Measurements from ENCODE around the gene AGXT.
A peak's percentile ranks its signal among the peaks of the same experiment; 100 is the strongest.

AGXT gene

GRCh38 chr2:240912878-240913809 is 44.5 kb downstream of the AGXT start:
- Histone ChIP-seq H3K36me3 (ENCODE audit: control insufficient read depth, insufficient read depth, low read length) (no peaks in the 10 kb centered on the region), H3K27me3 (ENCODE audit: control insufficient read depth, insufficient read depth, low read length) (peaks cover 4% of the 10 kb centered on the region), H3K9me3 (ENCODE audit: control insufficient read depth, insufficient read depth, low read length) (no peaks in the 10 kb centered on the region), H3K4me3 (ENCODE audit: low read depth, low read length) (no peak overlapping the region), H3K9ac (ENCODE audit: low read depth, low read length) (no peak overlapping the region), H3K4me1 (ENCODE audit: control insufficient read depth, insufficient read depth, low read length) (no peaks in the 10 kb centered on the region)

GRCh38 chr2:240913810-240914644 is 45.4 kb downstream of the AGXT start:
- Histone ChIP-seq H3K36me3 (ENCODE audit: control insufficient read depth, insufficient read depth, low read length) (no peaks in the 10 kb centered on the region), H3K4me1 (ENCODE audit: control insufficient read depth, insufficient read depth, low read length) (no peaks in the 10 kb centered on the region), H3K9me3 (ENCODE audit: control insufficient read depth, insufficient read depth, low read length) (no peaks in the 10 kb centered on the region), H3K9ac (ENCODE audit: low read depth, low read length) (no peak overlapping the region), H3K4me3 (ENCODE audit: low read depth, low read length) (no peak overlapping the region), H3K27me3 (ENCODE audit: control insufficient read depth, insufficient read depth, low read length) (peaks cover 4% of the 10 kb centered on the region)

GRCh38 chr2:240914645-240915525 is 46.3 kb downstream of the AGXT start:
- peaks cover 4% of the 10 kb centered on the region for H3K27me3 ChIP-seq (ENCODE audit: control insufficient read depth, insufficient read depth, low read length)
- no peaks in the 10 kb centered on the region for H3K9me3 ChIP-seq (ENCODE audit: control insufficient read depth, insufficient read depth, low read length)
- no peak overlapping the region for H3K9ac ChIP-seq (ENCODE audit: low read depth, low read length)
- no peak overlapping the region for H3K4me3 ChIP-seq (ENCODE audit: low read depth, low read length)
- H3K36me3 ChIP-seq (ENCODE audit: control insufficient read depth, insufficient read depth, low read length) = no peaks in the 10 kb centered on the region
- H3K4me1 ChIP-seq (ENCODE audit: control insufficient read depth, insufficient read depth, low read length) = no peaks in the 10 kb centered on the region

GRCh38 chr2:240915526-240916341 is 47.1 kb downstream of the AGXT start:
- Histone ChIP-seq H3K4me1 (ENCODE audit: control insufficient read depth, insufficient read depth, low read length) (no peaks in the 10 kb centered on the region), H3K9me3 (ENCODE audit: control insufficient read depth, insufficient read depth, low read length) (no peaks in the 10 kb centered on the region), H3K27me3 (ENCODE audit: control insufficient read depth, insufficient read depth, low read length) (peaks cover 4% of the 10 kb centered on the region), H3K9ac (ENCODE audit: low read depth, low read length) (no peak overlapping the region), H3K36me3 (ENCODE audit: control insufficient read depth, insufficient read depth, low read length) (no peaks in the 10 kb centered on the region), H3K4me3 (ENCODE audit: low read depth, low read length) (peak overlapping the region; percentile 37)

- no peaks in the 10 kb centered on the region for H3K4me1 ChIP-seq (ENCODE audit: control insufficient read depth, insufficient read depth, low read length)
- H3K9ac ChIP-seq (ENCODE audit: low read depth, low read length) = no peak overlapping the region
- H3K4me3 ChIP-seq (ENCODE audit: low read depth, low read length) = peak overlapping the region; percentile 30
- no peaks in the 10 kb centered on the region for H3K36me3 ChIP-seq (ENCODE audit: control insufficient read depth, insufficient read depth, low read length)
- no peaks in the 10 kb centered on the region for H3K9me3 ChIP-seq (ENCODE audit: control insufficient read depth, insufficient read depth, low read length)
- peaks cover 4% of the 10 kb centered on the region for H3K27me3 ChIP-seq (ENCODE audit: control insufficient read depth, insufficient read depth, low read length)
These were observed 48.0 kb downstream of the AGXT start for GRCh38 chr2:240916571-240917008.

- Histone ChIP-seq H3K36me3 (ENCODE audit: control insufficient read depth, insufficient read depth, low read length) (no peaks in the 10 kb centered on the region), H3K4me1 (ENCODE audit: control insufficient read depth, insufficient read depth, low read length) (no peaks in the 10 kb centered on the region), H3K4me3 (ENCODE audit: low read depth, low read length) (peak overlapping the region; percentile 30), H3K27me3 (ENCODE audit: control insufficient read depth, insufficient read depth, low read length) (peaks cover 4% of the 10 kb centered on the region), H3K9ac (ENCODE audit: low read depth, low read length) (no peak overlapping the region), H3K9me3 (ENCODE audit: control insufficient read depth, insufficient read depth, low read length) (no peaks in the 10 kb centered on the region)
These were observed 48.5 kb downstream of the AGXT start for GRCh38 chr2:240917009-240917683.

GRCh38 chr2:240917684-240918257 is 49.1 kb downstream of the AGXT start:
- no peak overlapping the region for H3K4me3 ChIP-seq (ENCODE audit: low read depth, low read length)
- peaks cover 4% of the 10 kb centered on the region for H3K27me3 ChIP-seq (ENCODE audit: control insufficient read depth, insufficient read depth, low read length)
- H3K9ac ChIP-seq (ENCODE audit: low read depth, low read length) = no peak overlapping the region
- no peaks in the 10 kb centered on the region for H3K36me3 ChIP-seq (ENCODE audit: control insufficient read depth, insufficient read depth, low read length)
- H3K9me3 ChIP-seq (ENCODE audit: control insufficient read depth, insufficient read depth, low read length) = no peaks in the 10 kb centered on the region
- H3K4me1 ChIP-seq (ENCODE audit: control insufficient read depth, insufficient read depth, low read length) = no peaks in the 10 kb centered on the region

GRCh38 chr2:240918258-240919091 is 49.9 kb downstream of the AGXT start:
- peaks cover 4% of the 10 kb centered on the region for H3K27me3 ChIP-seq (ENCODE audit: control insufficient read depth, insufficient read depth, low read length)
- H3K4me1 ChIP-seq (ENCODE audit: control insufficient read depth, insufficient read depth, low read length) = no peaks in the 10 kb centered on the region
- H3K36me3 ChIP-seq (ENCODE audit: control insufficient read depth, insufficient read depth, low read length) = no peaks in the 10 kb centered on the region
- H3K4me3 ChIP-seq (ENCODE audit: low read depth, low read length) = no peak overlapping the region
- H3K9me3 ChIP-seq (ENCODE audit: control insufficient read depth, insufficient read depth, low read length) = no peaks in the 10 kb centered on the region
- H3K9ac ChIP-seq (ENCODE audit: low read depth, low read length) = no peak overlapping the region

GRCh38 chr2:240919161-240919781 is 50.6 kb downstream of the AGXT start:
- no peak overlapping the region for H3K4me3 ChIP-seq (ENCODE audit: low read depth, low read length)
- H3K4me1 ChIP-seq (ENCODE audit: control insufficient read depth, insufficient read depth, low read length) = no peaks in the 10 kb centered on the region
- H3K9me3 ChIP-seq (ENCODE audit: control insufficient read depth, insufficient read depth, low read length) = no peaks in the 10 kb centered on the region
- H3K27me3 ChIP-seq (ENCODE audit: control insufficient read depth, insufficient read depth, low read length) = peaks cover 4% of the 10 kb centered on the region
- H3K9ac ChIP-seq (ENCODE audit: low read depth, low read length) = no peak overlapping the region
- no peaks in the 10 kb centered on the region for H3K36me3 ChIP-seq (ENCODE audit: control insufficient read depth, insufficient read depth, low read length)

All from iPS-15b (cell line).